Measurements from ENCODE around the gene EPHA6. TPM values are rescaled to one million over a fixed set of nuclear protein-coding genes. Genes with fewer than 3 reads are reported as not detected.

Gene EPHA6
- total and polyA plus RNA-seq, 9 of the 15 experiments (the other 6 are each of a cell fraction or from before 2014, with no cell fraction given): not detected

DNA sequence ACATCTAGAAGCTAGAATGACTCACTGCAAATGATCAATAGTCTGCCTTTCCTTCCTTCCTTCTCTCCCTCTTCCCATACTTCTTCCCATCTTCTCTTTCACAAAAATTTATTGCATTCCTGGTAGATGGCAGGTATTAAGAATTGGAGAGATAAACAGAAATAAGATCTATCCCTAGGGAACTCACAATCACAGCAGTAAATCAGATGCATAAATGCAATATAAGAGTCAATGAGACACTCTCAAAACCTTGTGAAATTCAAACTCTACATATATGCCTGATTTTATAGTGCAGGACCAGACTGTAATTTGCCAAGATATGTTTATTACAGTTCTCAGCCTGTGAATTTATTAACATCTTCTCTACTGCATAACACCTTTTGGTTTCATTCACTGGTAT is 871.9 kb downstream of the EPHA6 start:
- H3K9ac ChIP-seq (ENCODE audit: insufficient read depth in 1 of 2, low read depth in 2 of 2, low read length in 2 of 2): no peak overlapping the region
- H3K4me1 ChIP-seq (replicated peaks in 1 of 2; ENCODE audit: control insufficient read depth in 2 of 2, insufficient read depth in 2 of 2, low read length in 2 of 2): no peaks in the 10 kb centered on the region
- no peaks in the 10 kb centered on the region for H3K9me3 ChIP-seq (replicated peaks; ENCODE audit: control insufficient read depth, insufficient read depth, low read depth, low read length)
- intact Hi-C loops (cut with micrococcal nuclease): no loop called here
- DNase-seq (ENCODE audit: extremely low read depth in 1 of 4, low spot score in 3 of 4) (no peak), FAIRE-seq (no peak), ATAC-seq (no peak)
- no peaks in the 10 kb centered on the region for H3K27me3 ChIP-seq (ENCODE audit: control insufficient read depth in 2 of 2, insufficient read depth in 2 of 2, low read length in 2 of 2)
- H3K27ac ChIP-seq (ENCODE audit: extremely low read depth, low read depth, low read length): no peak overlapping the region
- H3K4me3 ChIP-seq: no peak overlapping the region
- no peaks in the 10 kb centered on the region for H3K36me3 ChIP-seq (ENCODE audit: control insufficient read depth, insufficient read depth, low read length)
- TF ChIP-seq, protein P1, sequence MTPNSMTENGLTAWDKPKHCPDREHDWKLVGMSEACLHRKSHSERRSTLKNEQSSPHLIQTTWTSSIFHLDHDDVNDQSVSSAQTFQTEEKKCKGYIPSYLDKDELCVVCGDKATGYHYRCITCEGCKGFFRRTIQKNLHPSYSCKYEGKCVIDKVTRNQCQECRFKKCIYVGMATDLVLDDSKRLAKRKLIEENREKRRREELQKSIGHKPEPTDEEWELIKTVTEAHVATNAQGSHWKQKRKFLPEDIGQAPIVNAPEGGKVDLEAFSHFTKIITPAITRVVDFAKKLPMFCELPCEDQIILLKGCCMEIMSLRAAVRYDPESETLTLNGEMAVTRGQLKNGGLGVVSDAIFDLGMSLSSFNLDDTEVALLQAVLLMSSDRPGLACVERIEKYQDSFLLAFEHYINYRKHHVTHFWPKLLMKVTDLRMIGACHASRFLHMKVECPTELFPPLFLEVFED (CRISPR knock-in tag; conservative IDR thresholded peaks at IDR 0.05): no peak
- BruUV-seq (replicated peaks): no TSS peak
- POLR2A ChIA-PET: no interaction called here
- no peaks in the 10 kb centered on the region for H3K9me1 ChIP-seq (ENCODE audit: control insufficient read depth, insufficient read depth, low read length)
- no peak overlapping the region for H2AFZ ChIP-seq (ENCODE audit: low read depth, low read length)
- no peaks in the 10 kb centered on the region for H4K20me1 ChIP-seq (replicated peaks; ENCODE audit: control insufficient read depth, insufficient read depth, low read length)
- in situ Hi-C loops (cut with MboI): no loop called here
- no peaks in the 10 kb centered on the region for H3K79me2 ChIP-seq (ENCODE audit: control insufficient read depth, insufficient read depth, low read length)
- no peak overlapping the region for H3K4me2 ChIP-seq (ENCODE audit: insufficient read depth, low read length)
- CTCF ChIA-PET (ENCODE audit: low intra/inter-chr PET ratio): no interaction called here

DNA sequence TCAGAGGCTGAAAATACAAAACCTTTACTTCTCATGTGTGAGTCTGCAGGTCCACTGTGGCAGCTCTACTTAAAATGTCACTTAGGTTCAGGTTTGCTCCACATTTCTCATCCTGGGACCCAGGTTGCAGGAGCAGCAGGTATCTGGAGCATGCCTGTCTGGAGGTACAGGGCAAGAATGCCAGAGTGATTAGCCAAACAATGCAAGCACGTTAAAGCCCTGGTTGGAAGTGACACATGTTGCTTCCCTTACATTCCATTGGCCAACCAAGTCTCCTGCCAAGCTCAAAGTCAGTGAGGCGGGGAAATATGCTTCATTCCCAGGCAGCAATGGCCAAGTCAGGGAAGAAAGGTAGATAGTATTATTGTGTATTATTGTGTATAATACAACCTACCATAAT is 873.3 kb downstream of the EPHA6 start:
- H3K27ac ChIP-seq (ENCODE audit: extremely low read depth, low read depth, low read length): no peak overlapping the region
- H3K36me3 ChIP-seq (ENCODE audit: control insufficient read depth, insufficient read depth, low read length): no peaks in the 10 kb centered on the region
- no peaks in the 10 kb centered on the region for H4K20me1 ChIP-seq (replicated peaks; ENCODE audit: control insufficient read depth, insufficient read depth, low read length)
- CTCF ChIA-PET (ENCODE audit: low intra/inter-chr PET ratio): no interaction called here
- no peak for TF ChIP-seq TEAD1 (CRISPR knock-in tag; IDR thresholded peaks at IDR 0.05)
- TF ChIP-seq LCOR (CRISPR knock-in tag; IDR thresholded peaks at IDR 0.05): no peak
- TF ChIP-seq MTA1 (IDR thresholded peaks at IDR 0.05; ENCODE audit: borderline replicate concordance): no peak
- TF ChIP-seq, protein P2, sequence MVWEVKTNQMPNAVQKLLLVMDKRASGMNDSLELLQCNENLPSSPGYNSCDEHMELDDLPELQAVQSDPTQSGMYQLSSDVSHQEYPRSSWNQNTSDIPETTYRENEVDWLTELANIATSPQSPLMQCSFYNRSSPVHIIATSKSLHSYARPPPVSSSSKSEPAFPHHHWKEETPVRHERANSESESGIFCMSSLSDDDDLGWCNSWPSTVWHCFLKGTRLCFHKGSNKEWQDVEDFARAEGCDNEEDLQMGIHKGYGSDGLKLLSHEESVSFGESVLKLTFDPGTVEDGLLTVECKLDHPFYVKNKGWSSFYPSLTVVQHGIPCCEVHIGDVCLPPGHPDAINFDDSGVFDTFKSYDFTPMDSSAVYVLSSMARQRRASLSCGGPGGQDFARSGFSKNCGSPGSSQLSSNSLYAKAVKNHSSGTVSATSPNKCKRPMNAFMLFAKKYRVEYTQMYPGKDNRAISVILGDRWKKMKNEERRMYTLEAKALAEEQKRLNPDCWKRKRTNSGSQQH (CRISPR knock-in tag; IDR thresholded peaks at IDR 0.05): no peak
- TF ChIP-seq ZBTB1 (CRISPR knock-in tag; IDR thresholded peaks at IDR 0.05; ENCODE audit: borderline replicate concordance, low read depth): no peak
- no peak for TF ChIP-seq IRF2 (CRISPR knock-in tag; IDR thresholded peaks at IDR 0.05)
- no peak for TF ChIP-seq SPI1 (IDR thresholded peaks at IDR 0.05; ENCODE audit: borderline replicate concordance, low read depth, low read length)
- no peak for TF ChIP-seq C11orf30 (IDR thresholded peaks at IDR 0.05; ENCODE audit: low read depth)
- TF ChIP-seq CHD2 (IDR thresholded peaks at IDR 0.05; ENCODE audit: low read depth, low read length): no peak
- TF ChIP-seq, protein P3, sequence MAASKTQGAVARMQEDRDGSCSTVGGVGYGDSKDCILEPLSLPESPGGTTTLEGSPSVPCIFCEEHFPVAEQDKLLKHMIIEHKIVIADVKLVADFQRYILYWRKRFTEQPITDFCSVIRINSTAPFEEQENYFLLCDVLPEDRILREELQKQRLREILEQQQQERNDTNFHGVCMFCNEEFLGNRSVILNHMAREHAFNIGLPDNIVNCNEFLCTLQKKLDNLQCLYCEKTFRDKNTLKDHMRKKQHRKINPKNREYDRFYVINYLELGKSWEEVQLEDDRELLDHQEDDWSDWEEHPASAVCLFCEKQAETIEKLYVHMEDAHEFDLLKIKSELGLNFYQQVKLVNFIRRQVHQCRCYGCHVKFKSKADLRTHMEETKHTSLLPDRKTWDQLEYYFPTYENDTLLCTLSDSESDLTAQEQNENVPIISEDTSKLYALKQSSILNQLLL (CRISPR knock-in tag; IDR thresholded peaks at IDR 0.05; ENCODE audit: borderline replicate concordance): no peak
- no peak for TF ChIP-seq ZNF354B (CRISPR knock-in tag; IDR thresholded peaks at IDR 0.05)
- ATAC-seq: no peak
- in situ Hi-C loops (cut with MboI): no loop called here
- intact Hi-C loops (cut with micrococcal nuclease): no loop called here
- H3K79me2 ChIP-seq (ENCODE audit: control insufficient read depth, insufficient read depth, low read length): no peaks in the 10 kb centered on the region
- no peaks in the 10 kb centered on the region for H3K9me1 ChIP-seq (ENCODE audit: control insufficient read depth, insufficient read depth, low read length)
- POLR2A ChIA-PET: no interaction called here
- no peak overlapping the region for H3K4me2 ChIP-seq (ENCODE audit: insufficient read depth, low read length)
- BruUV-seq (replicated peaks): no TSS peak
- no peak overlapping the region for H3K9ac ChIP-seq (ENCODE audit: insufficient read depth in 1 of 2, low read depth in 2 of 2, low read length in 2 of 2)
- H3K9me3 ChIP-seq (replicated peaks; ENCODE audit: control insufficient read depth, insufficient read depth, low read depth, low read length): no peaks in the 10 kb centered on the region
- no peak for DNase-seq (ENCODE audit: extremely low read depth in 1 of 4, low spot score in 3 of 4)
- WGBS (ENCODE audit: insufficient coverage, low coverage, missing lambda C conversion rate): 0% methylated on average over 2 of the region's 2 CpGs
- H2AFZ ChIP-seq (ENCODE audit: low read depth, low read length): no peak overlapping the region
- no peak overlapping the region for H3K4me3 ChIP-seq
- no peaks in the 10 kb centered on the region for H3K4me1 ChIP-seq (replicated peaks in 1 of 2; ENCODE audit: control insufficient read depth in 2 of 2, insufficient read depth in 2 of 2, low read length in 2 of 2)
- FAIRE-seq: no peak
- H3K27me3 ChIP-seq (ENCODE audit: control insufficient read depth in 2 of 2, insufficient read depth in 2 of 2, low read length in 2 of 2): no peaks in the 10 kb centered on the region

Data from K562 (cell line).